HG03520 (cell line): ENCODE results near the gene CAP1.
"Not testable (repeated sequence)": the region's sequence is repeated elsewhere in the genome, so short reads cannot be mapped to it uniquely, and the experiment has no call there.

Source experiments
- ATAC-seq: cut with Tn5 transposase; IDR thresholded peaks from one replicate; pipeline ENCODE4 v1.9.1; 2021; ENCODE audit warnings: mild to moderate bottlenecking, moderate library complexity; ENCODE audit not compliant: unreplicated experiment

CAP1 gene

DNA sequence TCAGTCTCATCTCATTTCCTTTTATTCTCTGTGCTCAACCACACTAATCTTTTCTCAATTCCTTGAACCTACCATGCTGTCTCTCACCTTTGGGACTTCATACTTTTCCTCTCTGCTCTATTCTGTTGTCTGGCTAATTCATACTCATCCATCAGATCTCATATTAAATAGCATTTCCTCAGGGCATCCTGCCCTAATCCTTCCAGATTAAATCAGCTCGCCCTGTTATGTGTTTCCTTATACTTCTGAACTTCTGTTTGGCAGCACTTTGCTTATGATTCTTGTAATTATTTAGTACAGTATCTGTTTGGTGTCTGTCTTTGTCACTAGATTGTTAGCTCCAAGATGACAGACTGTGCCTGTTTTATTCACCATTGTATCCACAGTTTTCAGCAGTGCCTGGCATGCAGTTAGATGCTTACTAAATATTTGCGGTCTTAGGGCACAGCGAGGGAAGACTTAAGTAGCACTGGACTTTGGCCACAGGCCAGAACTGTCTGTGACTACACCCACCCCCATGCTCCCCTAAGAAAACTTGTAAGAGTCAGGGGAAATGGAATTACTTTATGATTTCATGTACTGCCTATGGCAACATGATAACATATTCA, 9.9 kb upstream of the CAP1 start:
- ATAC-seq, result no peak

DNA sequence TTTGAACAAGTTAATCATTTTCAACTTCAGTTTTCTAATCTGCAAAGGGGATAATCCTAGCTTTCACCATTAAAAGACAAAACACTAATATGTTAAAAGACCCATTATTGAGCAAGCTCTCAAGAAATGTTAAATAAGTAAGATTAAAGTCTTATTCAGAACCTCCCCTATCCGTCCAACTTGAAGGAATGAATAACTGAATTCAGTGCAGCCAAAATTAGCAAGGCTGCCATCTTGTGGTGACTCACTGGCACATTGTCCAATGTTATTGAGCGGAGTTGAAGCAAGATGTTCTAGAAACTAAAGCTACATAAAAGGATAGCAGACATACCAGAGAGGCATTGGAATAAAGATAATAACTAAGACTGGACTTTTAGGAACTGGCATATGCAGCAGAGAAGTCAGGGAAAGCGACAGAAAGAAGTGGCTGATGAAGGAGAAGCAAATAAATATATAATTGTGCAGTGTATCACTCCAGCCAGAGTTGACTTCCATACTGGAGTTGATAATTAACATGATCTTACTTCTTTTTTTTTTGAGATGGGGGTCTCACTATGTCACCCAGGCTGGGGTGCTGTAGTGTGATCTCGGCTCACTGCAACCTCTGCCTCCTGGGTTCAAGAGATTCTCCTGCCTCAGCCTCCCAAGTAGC, 8.2 kb upstream of the CAP1 start:
- ATAC-seq, result no peak

DNA sequence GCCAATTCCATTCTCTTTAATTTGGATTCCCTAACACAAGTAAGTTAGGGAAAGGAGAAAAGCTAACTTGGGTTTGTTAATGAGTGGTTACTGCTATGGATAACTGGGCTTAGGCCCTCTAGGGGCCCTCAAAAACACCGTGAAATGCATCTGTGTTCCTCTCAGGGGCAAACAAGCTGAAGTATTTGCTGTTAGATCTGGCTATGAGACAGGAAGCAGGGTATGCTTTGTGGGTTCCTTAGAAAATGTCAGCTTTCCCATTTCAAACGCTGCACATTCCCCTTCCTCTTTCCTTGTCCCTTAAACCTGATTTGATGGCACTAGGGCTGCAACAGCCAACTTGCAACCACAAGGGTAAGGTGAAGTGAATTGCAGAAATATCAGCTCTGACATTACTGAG, 5.7 kb upstream of the CAP1 start:
- no peak for ATAC-seq

DNA sequence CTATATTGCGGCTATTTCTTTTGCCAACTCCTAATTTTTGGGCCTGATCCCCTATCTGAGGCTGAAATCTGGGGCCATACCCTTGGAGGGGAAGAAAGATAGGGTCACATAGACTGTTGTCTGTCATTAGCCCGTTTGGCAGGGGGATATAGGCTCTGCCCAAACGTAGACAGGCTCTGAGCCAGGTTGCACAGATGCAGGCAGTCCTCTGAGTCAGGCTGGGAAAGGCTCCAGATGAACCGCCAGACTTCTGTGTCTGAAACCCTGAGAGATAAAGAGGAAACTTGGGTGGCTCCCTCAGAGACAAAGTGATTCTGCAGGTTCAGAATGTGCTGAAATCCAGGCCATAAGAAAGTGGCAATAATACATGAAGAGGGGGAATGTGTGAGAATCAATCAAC, 4.0 kb upstream of the CAP1 start:
- no peak for ATAC-seq

DNA sequence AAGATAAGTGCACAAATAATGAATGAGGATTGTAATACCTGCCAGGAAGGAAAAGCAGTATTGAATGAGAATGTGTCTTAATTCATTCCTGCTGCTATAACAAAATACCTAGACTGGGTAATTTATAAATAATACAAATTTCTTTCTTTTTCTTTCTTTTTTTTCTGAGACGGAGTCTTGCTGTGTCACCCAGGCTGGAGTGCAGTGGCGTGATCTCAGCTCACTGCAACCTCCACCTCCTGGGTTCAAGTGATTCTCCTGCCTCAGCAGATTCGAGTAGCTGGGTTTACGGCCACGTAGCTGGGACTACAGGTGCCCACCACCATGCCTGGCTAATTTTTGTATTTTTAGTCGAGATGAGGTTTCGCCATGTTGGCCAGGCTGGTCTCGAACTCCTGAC, 3.3 kb upstream of the CAP1 start:
- not testable (repeated sequence) for ATAC-seq

DNA sequence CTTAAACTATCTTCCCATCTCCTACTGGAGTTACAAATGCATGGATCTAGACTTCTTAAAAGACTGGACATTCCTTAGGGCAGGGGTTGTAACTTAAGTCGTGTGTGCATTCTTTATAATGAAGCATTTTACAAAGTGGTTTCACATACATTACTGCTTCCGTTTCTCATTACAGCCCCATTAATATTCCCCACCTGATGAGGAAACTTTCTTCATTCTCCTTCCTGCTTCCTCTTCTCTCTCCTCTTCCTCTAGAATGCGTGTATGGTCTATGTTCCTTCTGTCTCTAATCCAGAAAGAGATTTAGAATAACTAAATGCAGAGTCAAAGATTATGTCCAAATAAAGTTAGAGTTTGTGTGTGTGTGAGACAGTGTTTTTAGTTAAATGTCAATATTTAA, 1.8 kb upstream of the CAP1 start:
- ATAC-seq, result no peak

DNA sequence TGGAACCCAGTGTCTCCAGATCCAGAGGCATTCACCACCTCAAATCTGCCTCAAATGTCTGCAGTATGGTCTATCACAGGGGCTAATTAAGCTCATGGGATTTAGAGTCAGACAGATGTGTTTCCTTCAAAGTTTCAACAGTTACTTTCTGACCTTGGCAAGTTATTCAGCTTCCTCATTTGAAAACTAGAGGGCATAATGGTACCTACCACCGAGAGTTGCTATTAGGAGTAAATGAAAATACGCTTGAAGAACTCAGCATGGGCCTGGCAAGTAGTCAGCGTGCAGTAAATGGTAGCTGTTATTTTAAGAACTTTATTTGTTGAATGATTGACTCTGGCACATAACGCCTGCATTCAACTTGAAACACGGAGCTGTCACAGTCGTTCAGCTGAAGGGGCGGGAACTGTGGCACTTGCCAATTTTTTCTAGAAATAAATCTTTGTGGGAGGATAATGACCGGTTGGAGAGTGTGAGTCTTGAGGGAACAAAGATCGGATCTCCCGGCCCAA, 1.2 kb upstream of the CAP1 start:
- no peak for ATAC-seq

DNA sequence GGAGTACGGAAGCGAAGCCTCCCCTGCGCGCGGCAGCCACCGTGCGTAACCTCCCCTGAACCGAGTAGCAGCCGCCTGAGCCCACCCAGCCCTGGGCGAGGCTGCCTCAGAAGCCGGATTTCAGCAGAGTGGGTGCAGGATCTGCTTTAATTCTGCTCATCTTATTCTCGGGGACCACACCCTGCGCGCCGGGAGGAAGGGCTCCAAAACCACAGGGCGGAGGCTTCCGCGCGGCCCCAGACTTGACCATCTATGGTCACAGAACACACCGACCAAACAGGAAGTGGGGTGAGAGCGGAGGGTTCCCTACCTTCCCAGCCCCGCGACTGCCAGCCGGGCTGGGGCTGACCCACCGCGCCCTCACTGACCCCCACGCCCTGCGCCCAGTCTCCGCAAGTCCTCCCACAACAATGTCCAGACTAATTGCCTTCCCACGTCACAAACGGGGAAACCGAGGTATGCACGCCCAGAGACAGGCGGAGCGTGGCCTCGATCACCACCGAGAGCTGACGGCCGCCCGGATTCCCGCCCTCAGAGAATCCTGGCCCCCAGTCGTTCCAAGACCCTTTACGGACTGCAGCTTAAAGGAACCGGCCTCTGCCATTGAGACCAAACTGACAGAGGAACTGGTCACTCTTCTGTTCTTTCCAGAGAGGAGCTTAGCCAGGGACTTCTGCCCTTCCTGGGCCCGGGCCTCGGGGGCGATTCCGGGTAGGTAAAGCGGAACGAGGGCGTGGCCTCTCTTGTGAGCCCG, 595 bp upstream of the CAP1 start:
- peak; percentile 41 for ATAC-seq

DNA sequence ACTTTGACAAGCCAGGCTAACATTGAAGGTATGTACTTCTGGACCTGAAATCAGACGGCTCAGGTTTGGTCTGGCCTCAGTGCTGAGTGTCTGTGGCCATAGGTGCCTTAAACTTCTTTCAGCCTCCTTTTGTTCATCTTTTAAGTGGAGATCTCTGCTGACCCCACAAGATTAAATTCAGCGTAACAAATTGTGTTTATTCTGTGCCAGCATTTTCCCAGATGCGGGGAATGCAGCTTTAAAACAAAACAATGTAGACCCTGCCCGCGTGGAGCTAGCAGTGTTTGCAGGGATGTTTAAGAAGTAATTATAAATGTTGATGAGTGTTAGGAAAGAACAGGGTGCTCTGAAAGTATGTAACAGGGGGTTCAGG, 923 bp downstream of the CAP1 start:
- no peak for ATAC-seq

DNA sequence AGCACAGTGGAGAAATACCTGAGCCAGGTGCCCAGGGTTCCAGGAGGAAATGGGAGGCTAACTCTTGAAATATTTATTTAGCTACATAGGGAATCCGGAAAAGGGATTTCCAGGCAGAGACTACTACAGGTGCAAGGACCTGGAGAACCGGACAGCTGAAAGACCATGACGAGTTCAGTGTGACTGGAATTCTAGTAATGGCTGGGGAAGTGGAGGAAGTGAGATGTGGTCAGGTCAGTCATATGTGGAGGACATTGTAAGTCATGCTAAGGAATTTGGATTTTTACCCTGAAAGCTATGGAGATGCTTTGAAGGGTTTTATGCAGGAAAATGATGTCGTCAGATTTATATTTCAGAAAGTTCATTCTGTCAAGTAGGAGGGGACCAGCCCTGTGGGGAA, 1.8 kb downstream of the CAP1 start:
- ATAC-seq, result no peak

DNA sequence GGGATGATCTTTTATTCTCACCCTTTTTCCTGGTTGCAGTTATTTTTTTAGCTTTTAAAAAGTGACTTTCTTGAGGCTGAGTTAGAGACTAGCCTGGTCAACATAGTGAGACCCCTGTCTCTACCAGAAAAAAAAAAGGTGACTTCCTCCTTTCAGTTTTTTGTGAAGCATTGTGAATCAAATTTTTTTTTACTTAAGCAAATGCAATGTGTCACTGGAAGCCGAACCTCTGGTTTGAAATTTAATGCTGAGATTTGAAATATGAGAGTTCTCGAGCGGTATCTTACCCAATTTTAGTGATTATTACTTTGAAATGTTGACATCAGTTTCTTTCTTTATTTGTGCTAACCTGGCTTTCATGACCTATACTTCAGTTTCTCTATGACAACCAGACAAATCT, 3.6 kb downstream of the CAP1 start:
- no peak for ATAC-seq

DNA sequence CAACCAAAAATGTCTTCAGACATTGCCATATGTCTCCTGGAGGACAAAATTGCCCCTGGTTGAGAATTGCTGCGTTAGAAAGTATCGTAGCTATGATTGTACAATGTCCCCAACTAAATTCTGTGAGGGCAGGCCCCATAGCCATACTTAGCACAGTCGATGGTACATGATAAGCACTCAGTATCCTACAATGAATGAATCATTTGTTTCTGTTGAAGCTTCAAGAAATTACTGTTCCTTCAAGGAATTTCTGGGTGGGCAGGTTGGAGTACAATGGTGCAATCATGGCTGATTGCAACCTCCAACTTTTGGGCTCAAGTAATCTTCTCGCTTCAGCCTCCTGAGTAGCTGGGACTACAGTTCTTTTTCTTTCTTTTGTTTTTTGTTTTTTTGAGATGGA, 4.7 kb downstream of the CAP1 start:
- no peak for ATAC-seq

DNA sequence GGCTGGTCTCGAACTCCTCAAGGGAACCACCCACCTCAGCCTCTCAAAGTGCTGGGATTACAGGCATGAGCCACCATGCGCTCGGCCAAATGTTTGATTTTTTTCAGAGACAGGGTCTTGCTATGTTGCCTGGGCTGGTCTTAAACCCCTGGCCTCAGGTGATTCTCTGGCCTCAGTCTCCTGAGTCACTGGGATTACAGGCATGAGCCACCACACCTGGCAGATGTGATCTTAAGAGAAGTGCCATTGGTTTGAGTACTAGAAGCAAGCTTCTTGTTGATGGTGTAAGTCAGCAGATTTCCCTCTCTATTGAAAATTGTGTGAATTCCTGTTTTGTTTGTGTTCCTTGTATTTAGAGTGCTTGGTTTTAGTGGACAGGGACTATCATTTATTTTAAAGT, 5.2 kb downstream of the CAP1 start:
- ATAC-seq, result no peak

DNA sequence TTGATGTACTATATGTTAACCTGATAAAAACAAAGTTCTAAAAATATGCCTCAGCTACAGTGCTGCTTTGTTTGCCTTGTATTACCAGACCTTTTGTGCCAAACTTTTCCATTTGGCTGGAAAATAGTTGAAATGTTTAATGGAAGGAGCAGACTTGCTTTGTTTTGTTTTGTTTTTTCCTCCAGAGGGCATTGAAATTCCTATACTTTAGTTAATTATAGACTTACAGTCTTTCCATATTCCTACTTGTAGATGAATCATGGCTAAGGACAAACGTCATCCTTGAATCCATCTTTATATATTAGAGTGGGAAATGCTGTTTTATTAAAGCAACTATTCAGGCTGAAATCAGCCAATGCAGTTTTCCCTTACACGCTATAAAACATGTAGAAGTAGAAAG, 6.7 kb downstream of the CAP1 start:
- no peak for ATAC-seq

DNA sequence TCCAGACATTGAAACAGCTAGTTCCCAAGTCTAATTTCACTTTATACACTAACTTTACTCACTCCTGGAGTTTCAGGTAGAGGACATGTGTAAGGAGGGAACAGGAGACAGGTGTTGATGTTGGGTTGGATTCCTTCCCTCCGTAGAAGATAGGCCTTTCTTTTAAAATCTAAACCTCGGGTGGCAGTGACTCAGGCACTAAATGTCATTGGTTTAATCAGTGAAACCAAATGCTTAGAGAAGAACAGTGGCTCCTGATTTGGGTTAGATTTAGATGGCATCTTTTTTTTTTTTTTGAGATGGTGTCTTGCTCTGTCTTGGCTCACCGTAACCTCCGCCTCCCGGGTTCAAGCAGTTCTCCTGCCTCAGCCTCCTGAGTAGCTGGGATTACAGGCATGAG, 7.2 kb downstream of the CAP1 start:
- ATAC-seq, result no peak

DNA sequence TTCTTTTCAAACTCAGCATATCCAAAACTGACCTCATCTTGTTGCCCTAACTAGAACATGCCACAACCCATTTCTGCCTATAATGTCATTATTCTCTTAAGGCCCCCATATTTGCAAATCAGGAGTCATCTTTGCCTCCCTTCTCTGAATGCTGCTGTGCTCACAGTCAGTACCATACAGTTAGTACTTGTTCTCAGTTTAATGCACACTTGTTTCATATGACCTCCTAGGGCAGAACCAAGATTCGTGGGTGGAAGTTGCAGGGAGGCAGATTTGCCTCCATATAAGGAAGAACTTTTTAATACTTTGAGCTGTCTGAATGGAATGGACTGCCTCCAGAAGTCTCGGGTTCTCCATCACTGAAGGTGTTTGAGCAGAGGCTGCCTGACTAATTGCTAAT, 9.2 kb downstream of the CAP1 start:
- no peak for ATAC-seq

DNA sequence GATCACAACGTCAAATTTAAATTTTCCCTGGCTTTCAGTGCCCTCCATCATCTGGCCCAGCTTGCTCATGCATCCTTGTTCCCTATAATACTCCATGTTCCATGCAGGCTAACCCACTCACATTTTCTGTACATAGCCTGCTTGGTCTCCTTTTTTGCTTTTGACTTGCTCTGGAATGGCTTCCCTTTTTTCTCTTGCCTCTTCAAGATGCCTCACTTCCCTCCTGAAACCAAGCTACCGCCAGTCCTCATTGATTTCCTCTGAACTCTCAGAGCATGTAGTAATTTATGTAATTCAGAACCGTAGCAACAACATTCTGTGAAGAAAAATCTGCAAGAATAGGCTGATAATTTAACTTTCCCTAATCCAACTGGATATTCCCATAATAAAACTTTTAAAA, 10.3 kb downstream of the CAP1 start:
- no peak for ATAC-seq

DNA sequence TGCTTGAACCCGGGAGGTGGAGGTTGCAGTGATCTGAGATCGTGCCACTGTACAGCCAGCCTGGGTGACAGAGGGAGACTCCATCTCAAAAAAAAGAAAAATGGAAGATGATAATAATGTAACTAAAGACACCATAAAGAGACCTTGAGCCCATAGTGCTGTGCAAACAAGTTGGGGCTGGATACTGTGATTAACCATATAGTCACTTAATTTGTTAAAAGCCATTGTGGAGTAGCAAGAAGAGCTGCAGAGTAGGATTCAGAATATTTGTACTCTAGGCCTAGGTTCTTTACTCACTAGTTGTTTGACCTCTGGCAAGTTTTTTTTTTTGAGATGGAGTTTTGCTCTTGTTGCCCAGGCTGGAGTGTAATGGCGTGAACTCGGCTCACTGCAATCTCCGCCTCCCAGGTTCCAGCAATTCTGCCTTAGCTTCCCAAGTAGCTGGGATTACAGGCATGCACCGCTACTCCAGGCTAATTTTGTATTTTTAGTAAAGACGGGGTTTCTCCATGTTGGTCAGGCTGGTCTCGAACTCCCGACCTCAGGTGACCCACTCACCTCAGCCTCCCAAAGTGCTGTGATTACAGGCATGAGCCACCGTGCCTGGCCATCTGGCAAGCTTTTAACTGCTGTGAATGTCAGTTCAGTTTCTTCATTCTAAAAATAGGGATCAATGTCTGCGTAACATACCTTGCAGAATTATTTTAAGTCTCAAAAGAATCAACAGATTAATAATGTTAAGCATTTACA, 12.8 kb downstream of the CAP1 start:
- ATAC-seq, result no peak

DNA sequence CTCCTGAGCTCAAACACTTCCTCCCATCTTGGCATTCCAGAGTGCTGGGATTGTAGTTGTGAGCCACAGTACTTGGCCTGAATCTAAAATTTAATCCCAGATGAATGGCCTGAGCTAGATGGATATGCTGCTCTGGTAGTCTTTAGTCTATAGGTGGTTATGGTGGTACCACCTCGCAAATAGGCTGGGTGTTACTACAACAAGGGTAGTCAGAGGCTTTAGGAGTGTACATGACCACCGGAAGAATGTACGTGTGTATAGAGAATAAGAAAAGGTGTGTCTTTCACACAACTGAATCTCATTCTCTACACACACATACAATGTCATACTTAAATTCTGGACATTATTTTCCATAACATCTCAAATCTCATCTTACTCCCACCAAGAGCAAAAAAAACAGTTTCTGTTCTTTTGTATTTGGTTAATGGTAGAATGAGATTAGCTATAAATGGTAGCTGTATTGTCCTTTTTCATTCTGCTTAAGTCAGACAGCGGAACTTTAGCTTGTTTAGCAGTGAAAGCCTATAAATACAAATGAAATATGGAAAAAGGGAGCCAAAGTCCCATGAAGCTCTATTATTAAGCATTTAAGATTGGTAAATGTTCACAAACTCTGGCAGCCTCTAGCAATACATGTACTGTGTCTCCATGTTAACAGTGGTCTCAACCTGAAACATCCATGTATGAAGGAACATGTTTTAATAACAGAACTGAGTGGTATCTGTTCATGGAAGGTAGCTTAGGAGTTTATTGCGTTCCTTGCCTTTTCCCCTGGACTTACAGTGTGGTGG, 16.2 kb downstream of the CAP1 start:
- ATAC-seq, result no peak

DNA sequence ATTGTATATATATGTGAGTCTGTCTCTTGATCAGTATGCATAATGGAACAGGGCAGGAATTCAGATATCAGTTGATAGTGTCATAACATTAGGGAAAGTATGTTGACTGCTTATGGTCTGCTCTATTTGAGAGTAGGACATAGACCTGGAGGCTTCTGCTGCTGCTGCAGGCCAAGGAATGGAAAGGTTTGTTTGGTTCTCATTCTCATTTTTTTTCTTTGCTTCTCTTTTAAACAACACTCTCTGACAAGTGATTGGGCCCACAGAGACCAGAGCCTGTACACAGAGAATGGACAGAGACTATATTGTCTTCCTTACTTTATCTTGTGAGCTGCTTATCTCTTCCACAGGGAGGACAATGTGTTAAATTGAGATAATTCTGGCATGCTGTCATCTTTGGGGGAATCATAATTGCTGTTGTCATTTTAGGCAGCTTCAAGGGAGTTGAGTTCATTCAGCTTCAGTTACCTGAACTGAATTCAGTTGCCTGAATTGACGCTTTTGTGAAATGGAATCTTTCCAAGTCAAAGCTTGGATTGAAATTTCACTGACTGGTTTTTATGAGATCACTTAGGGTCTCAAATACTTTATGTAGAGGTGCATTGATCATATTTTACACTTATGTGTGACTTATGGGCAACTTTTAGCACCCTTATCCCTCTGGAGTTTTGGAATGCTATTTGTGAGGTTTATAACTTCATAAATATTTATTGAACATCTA, 16.9 kb downstream of the CAP1 start:
- ATAC-seq, result no peak
